ENCODE data around the gene RHO. TPM values are rescaled to one million over a fixed set of nuclear protein-coding genes. Genes with fewer than 3 reads are reported as not detected.
A peak's percentile ranks its signal among the peaks of the same experiment; 100 is the strongest.

Gene RHO
- total RNA-seq, 1 experiment from 2014 or later, result not detected

- Histone ChIP-seq H3K79me1 (ENCODE audit: insufficient read depth, low read depth, low read length, poor library complexity, severe bottlenecking) (no peaks in the 10 kb centered on the region), H3K4me1 (ENCODE audit: insufficient read depth, low read length) (peaks cover 2% of the 10 kb centered on the region; the same call in 1 of the 2 replicates), H2BK120ac (ENCODE audit: low read depth, low read length, poor library complexity, severe bottlenecking) (no peak overlapping the region), H3K23me2 (ENCODE audit: insufficient read length, low read depth, low read length, poor library complexity, severe bottlenecking) (no peaks in the 10 kb centered on the region), H2BK5ac (ENCODE audit: insufficient read length, low read length) (no peak overlapping the region), H3K27me3 (ENCODE audit: insufficient read depth, low read length) (no peaks in the 10 kb centered on the region), H3T11ph (ENCODE audit: low read length) (no peak overlapping the region), H4K8ac (replicated peaks; ENCODE audit: insufficient read length, low read depth, low read length) (no peak overlapping the region), H3K18ac (ENCODE audit: insufficient read length, low read depth, low read length) (no peak overlapping the region), H2AK5ac (ENCODE audit: insufficient read length, low read length) (no peak overlapping the region), H2AFZ (ENCODE audit: low read length) (no peak overlapping the region), H3K27ac (ENCODE audit: insufficient read length, low read depth, low read length) (no peak overlapping the region), H3K4ac (ENCODE audit: low read depth, low read length) (no peak overlapping the region), H3K9ac (ENCODE audit: extremely low read depth, insufficient read length, low read length) (no peak overlapping the region), H3K23ac (ENCODE audit: insufficient read length, low read depth, low read length) (no peak overlapping the region), H3K4me2 (ENCODE audit: insufficient read depth, insufficient read length, low read length) (no peak overlapping the region), H4K91ac (ENCODE audit: insufficient read length, low read depth, low read length) (no peak overlapping the region), H3K56ac (ENCODE audit: insufficient read length, low read depth, low read length) (no peak overlapping the region), H4K20me1 (ENCODE audit: control insufficient read depth, insufficient read depth, insufficient read length) (no peaks in the 10 kb centered on the region), H2BK15ac (ENCODE audit: low read depth, low read length) (no peak overlapping the region), H2BK20ac (ENCODE audit: low read depth, low read length, poor library complexity, severe bottlenecking) (no peak overlapping the region), H4K5ac (ENCODE audit: insufficient read length, low read depth, low read length) (no peak overlapping the region), H3K79me2 (ENCODE audit: insufficient read depth, low read length) (no peaks in the 10 kb centered on the region), H3K14ac (ENCODE audit: insufficient read depth, low read length) (no peak overlapping the region), H3K9me3 (ENCODE audit: control insufficient read depth, low read depth, low read length) (no peaks in the 10 kb centered on the region), H2BK12ac (ENCODE audit: insufficient read length, low read depth, low read length) (no peak overlapping the region)
- H3K4me1 Mint-ChIP-seq, result peaks cover 4 to 7% of the 10 kb centered on the region in 2 experiments; a peak in 3 of 4 replicates
- H3K4me3 Mint-ChIP-seq, result no peak overlapping the region
- H3K27me3 Mint-ChIP-seq (ENCODE audit: low read depth), result peaks cover 2% of the 10 kb centered on the region; the same call in 1 of the 2 replicates
- no CpG with 5 or more reads among the region's 8 CpGs for WGBS (ENCODE audit: extremely low coverage, insufficient read length, low lambda C conversion rate)
- no peak for DNase-seq
- peaks cover 8 to 25% (median 19%) of the 10 kb centered on the region in 3 experiments; a peak in 6 of 7 replicates for H3K36me3 Mint-ChIP-seq (ENCODE audit: insufficient read depth in 1 of 3, low read depth in 3 of 3)
- TF ChIP-seq CTCF (conservative IDR thresholded peaks at IDR 0.05), result no peak
- H3K9me3 Mint-ChIP-seq, result no peaks in the 10 kb centered on the region
- peak overlapping the region in 1 of 3 experiments; percentile 44; a peak in 2 of 7 replicates for H3K27ac Mint-ChIP-seq
These were observed 14.7 kb upstream of the RHO start for GRCh38 chr3:129513705-129514104.
